Naive B cell (primary cell): ENCODE data around the gene CHMP2A. TPM values are rescaled to one million over a fixed set of nuclear protein-coding genes. Genes with fewer than 3 reads are reported as not detected.
"Not testable (repeated sequence)": the region's sequence is repeated elsewhere in the genome, so short reads cannot be mapped to it uniquely, and the experiment has no call there.

ENCODE experiments used
- ATAC-seq, 2 donors: fragments of 150-1000 bp; cut with Tn5 transposase; 2 replicates each; pipeline ENCODE4 v1.10.0; 2021; ENCODE audit warnings: low read depth in 2 of 2, mild to moderate bottlenecking in 2 of 2, moderate library complexity in 2 of 2
- DNase-seq: peaks from one replicate; pipeline ENCODE4 v3.0.0; 2022
- H3K27ac Mint-ChIP-seq, 6 donors: one replicate each; pipeline ENCODE4 v1.8.0; 2020 to 2022; ENCODE audit warnings: mild to moderate bottlenecking in 6 of 6, mixed read lengths in 6 of 6, moderate library complexity in 5 of 6, inconsistent platforms in 2 of 6
- H3K27me3 Mint-ChIP-seq, 3 donors: one replicate each; pipeline ENCODE4 v1.8.0; 2021 to 2022; ENCODE audit warnings: mixed read lengths in 3 of 3, mild to moderate bottlenecking in 1 of 3
- H3K36me3 Mint-ChIP-seq, 2 donors: one replicate each; pipeline ENCODE4 v1.8.0; 2020 to 2022; ENCODE audit warnings: mixed read lengths in 2 of 2, inconsistent platforms in 1 of 2, mild to moderate bottlenecking in 1 of 2
- H3K4me1 Mint-ChIP-seq, 3 donors: one replicate each; pipeline ENCODE4 v1.8.0; 2020 to 2022; ENCODE audit warnings: mixed read lengths in 3 of 3, inconsistent platforms in 1 of 3, mild to moderate bottlenecking in 1 of 3, moderate library complexity in 1 of 3
- H3K4me3 Mint-ChIP-seq, 8 donors: one replicate each; pipeline ENCODE4 v1.8.0; 2020 to 2022; ENCODE audit warnings: mild to moderate bottlenecking in 8 of 8, mixed read lengths in 8 of 8, moderate library complexity in 8 of 8, inconsistent platforms in 2 of 8
- H3K9me3 Mint-ChIP-seq, 7 donors: one replicate each; pipeline ENCODE4 v1.8.0; 2020 to 2022; ENCODE audit warnings: mixed read lengths in 7 of 7, mild to moderate bottlenecking in 5 of 7, inconsistent platforms in 2 of 7, moderate library complexity in 1 of 7
- polyA plus RNA-seq, 6 donors: library from polyadenylated mRNA; unstranded; fragments of 300-500 nt; fragmentation: Illumina TruSeq; gene quantifications; one replicate each; pipeline ENCODE4 v1.2.3, GENCODE V29; 2021; ENCODE audit warnings: low read depth in 6 of 6

Gene CHMP2A
- polyA plus RNA-seq, 6 donors from 2014 or later = 109 to 169 (median 122) TPM

DNA sequence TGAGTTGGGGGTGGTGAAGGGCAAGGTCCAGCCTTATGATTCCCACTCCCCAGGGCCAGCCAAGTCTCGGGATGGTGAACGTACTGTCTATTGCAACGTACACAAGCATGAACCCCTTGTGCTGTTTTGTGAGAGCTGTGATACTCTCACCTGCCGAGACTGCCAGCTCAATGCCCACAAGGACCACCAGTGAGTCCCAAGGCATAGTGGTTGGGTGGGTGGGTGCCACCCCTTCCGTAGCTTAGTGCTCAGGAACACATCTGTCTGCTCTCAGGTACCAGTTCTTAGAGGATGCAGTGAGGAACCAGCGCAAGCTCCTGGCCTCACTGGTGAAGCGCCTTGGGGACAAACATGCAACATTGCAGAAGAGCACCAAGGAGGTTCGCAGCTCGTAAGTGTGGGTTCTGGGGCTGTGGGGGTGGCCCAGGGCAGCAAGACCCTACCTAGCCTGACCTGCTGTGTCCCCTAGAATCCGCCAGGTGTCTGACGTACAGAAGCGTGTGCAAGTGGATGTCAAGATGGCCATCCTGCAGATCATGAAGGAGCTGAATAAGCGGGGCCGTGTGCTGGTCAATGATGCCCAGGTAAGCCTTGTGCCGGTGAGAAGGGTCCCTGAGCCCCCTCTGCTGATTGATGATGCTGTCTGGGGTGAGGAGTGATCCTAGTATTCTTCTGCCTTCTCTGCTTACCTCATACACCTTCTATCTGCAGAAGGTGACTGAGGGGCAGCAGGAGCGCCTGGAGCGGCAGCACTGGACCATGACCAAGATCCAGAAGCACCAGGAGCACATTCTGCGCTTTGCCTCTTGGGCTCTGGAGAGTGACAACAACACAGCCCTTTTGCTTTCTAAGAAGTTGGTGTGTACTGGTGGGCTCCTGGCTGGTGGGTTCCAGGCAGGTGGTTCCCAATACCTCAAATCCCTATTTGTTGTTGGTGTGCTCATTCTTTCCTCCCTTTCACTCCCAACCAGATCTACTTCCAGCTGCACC is 7.3 kb downstream of the CHMP2A start:
- peaks cover 0 to 24% of the 10 kb centered on the region in 2 donors for H3K36me3 Mint-ChIP-seq
- H3K27ac Mint-ChIP-seq = peak overlapping the region in 3 of 6 donors; percentile 53 to 86 (median 76)
- peaks cover 35 to 49% (median 41%) of the 10 kb centered on the region in 3 donors for H3K4me1 Mint-ChIP-seq
- peak overlapping the region in 5 of 8 donors; percentile 28 to 94 (median 69) for H3K4me3 Mint-ChIP-seq
- H3K27me3 Mint-ChIP-seq = peaks cover 4 to 5% (median 4%) of the 10 kb centered on the region in 3 donors
- peaks cover 0 to 4% (median 0%) of the 10 kb centered on the region in 7 donors for H3K9me3 Mint-ChIP-seq
- ATAC-seq (no peak), DNase-seq (no peak)

DNA sequence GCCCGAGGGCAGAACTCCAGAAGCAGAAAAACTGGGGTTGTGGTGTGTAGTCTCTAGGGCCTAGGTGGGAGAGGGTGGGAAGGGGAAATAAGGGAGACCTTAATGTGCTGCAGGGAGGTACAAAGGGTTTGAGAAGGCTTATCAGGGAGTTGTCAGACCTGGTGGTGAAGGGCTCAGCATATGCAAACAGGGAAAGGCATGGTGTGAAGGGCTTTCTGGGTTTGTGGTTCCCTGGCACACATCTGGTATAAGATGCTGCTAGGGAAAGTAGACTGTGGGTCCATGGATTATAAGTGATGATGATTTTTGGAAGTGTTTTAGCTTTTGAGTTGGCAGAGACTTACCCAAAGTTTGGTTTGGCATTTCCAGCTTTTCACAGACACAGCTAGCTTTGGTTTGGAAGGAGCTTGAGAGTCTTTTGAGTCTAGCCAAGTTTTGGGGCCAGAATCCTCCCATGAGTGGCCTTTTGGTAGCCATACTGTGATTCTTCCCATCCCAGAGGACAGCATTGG is 8.8 kb downstream of the CHMP2A start:
- ATAC-seq = no peak
- H3K27me3 Mint-ChIP-seq = peaks cover 5 to 8% (median 7%) of the 10 kb centered on the region in 3 donors
- peak overlapping the region; percentile 86 to 96 (median 92) for H3K4me3 Mint-ChIP-seq
- no peak for DNase-seq
- peak overlapping the region; percentile 51 to 93 (median 74) for H3K27ac Mint-ChIP-seq
- H3K9me3 Mint-ChIP-seq = peaks cover 0 to 4% (median 0%) of the 10 kb centered on the region in 7 donors
- peaks cover 34 to 43% (median 34%) of the 10 kb centered on the region in 3 donors for H3K4me1 Mint-ChIP-seq
- H3K36me3 Mint-ChIP-seq = peaks cover 0 to 13% of the 10 kb centered on the region in 2 donors

DNA sequence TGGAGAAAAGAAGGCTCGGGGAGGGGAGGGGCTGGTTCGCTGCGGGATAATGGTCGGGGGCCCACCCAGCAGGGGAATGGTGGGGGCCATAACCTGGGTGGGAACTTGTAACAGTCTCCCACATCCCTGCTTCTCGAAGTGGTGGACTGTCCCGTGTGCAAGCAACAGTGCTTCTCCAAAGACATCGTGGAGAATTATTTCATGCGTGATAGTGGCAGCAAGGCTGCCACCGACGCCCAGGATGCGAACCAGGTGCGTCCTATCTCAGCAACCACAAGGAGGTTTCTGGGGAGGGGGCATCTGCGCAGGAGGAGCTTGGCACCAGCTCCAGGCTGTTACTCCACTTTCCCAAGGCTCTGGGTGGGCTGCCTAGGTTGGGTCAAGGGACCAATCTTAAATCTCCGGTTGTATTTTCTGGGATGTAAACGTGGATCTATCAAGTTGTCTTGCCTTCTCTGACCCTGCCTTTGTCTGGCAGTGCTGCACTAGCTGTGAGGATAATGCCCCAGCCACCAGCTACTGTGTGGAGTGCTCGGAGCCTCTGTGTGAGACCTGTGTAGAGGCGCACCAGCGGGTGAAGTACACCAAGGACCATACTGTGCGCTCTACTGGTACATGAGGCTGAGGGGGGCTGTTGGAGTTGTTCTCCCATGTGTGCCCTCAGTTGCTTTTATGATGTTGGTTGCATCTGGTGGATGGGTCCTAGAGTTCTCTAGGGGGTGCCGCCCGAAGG is 9.5 kb downstream of the CHMP2A start:
- Mint-ChIP-seq H3K4me1 (peaks cover 34 to 41% (median 34%) of the 10 kb centered on the region in 3 donors), H3K4me3 (peak overlapping the region; percentile 86 to 96 (median 92)), H3K9me3 (peaks cover 0 to 4% (median 0%) of the 10 kb centered on the region in 7 donors), H3K36me3 (peaks cover 0 to 13% of the 10 kb centered on the region in 2 donors), H3K27ac (peak overlapping the region; percentile 80 to 93 (median 88)), H3K27me3 (peaks cover 5 to 8% (median 7%) of the 10 kb centered on the region in 3 donors)
- ATAC-seq (no peak), DNase-seq (no peak)

DNA sequence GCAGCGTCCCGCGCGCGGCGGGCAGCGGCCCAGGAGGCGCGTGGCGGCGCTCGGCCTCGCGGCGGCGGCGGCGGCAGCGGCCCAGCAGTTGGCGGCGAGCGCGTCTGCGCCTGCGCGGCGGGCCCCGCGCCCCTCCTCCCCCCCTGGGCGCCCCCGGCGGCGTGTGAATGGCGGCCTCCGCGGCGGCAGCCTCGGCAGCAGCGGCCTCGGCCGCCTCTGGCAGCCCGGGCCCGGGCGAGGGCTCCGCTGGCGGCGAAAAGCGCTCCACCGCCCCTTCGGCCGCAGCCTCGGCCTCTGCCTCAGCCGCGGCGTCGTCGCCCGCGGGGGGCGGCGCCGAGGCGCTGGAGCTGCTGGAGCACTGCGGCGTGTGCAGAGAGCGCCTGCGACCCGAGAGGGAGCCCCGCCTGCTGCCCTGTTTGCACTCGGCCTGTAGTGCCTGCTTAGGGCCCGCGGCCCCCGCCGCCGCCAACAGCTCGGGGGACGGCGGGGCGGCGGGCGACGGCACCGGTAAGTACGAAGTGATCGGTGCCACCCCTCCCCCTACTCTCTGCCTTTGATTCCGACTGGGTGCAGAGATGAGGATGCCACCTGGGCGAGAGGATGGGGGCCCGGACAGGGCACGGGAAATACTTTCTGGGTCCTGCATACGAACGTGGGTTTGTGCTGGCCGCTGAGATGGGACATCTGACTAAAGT is 10.2 kb downstream of the CHMP2A start:
- peak overlapping the region; percentile 91 to 99 (median 94) for H3K4me3 Mint-ChIP-seq
- DNase-seq (no peak), ATAC-seq (peak; percentile 44)
- H3K27ac Mint-ChIP-seq = peak overlapping the region in 5 of 6 donors; percentile 80 to 99 (median 88)
- peaks cover 0 to 4% (median 0%) of the 10 kb centered on the region in 7 donors for H3K9me3 Mint-ChIP-seq
- peaks cover 0 to 13% of the 10 kb centered on the region in 2 donors for H3K36me3 Mint-ChIP-seq
- peaks cover 5 to 9% (median 8%) of the 10 kb centered on the region in 3 donors for H3K27me3 Mint-ChIP-seq
- H3K4me1 Mint-ChIP-seq = peaks cover 31 to 41% (median 35%) of the 10 kb centered on the region in 3 donors

DNA sequence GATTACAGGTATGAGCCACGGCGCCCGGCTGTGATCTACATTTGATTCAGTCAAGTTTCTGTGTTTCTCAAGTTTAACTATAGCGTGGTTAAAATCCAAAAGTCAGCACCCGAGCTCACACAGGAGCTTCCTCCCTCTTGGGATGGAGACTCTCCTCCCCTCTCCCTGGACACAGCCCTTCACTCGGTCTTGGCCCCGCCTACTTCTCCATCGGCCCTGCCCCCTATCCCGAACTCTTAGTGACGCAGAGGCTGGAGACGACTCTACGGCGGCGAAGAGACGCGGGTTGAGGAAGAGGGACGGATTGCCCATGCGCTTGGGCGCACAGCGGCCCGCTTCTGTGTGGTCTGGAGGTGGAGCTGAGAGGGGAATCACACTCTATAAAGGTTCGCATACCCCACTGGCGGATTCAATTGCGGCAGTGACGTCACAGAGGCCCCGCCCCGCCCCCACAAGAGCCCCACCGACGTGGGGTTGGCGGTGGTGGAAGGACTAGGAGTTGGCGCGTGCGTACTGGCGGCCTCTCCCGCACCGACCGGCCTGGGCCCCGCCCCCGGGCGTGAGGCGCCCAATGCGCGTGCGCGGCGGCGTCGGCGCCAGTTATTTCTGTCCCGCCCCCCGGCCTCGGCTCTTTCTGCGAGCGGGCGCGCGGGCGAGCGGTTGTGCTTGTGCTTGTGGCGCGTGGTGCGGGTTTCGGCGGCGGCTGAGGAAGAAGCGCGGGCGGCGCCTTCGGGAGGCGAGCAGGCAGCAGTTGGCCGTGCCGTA is 10.9 kb downstream of the CHMP2A start, which contains the start of gene TRIM28:
TSS of gene TRIM28 (plus strand) at position 239 of the 765 bp plus-strand sequence. CDS start 694 bp downstream, outside the sequence.
- ATAC-seq = peak; percentile 89 to 91

DNA sequence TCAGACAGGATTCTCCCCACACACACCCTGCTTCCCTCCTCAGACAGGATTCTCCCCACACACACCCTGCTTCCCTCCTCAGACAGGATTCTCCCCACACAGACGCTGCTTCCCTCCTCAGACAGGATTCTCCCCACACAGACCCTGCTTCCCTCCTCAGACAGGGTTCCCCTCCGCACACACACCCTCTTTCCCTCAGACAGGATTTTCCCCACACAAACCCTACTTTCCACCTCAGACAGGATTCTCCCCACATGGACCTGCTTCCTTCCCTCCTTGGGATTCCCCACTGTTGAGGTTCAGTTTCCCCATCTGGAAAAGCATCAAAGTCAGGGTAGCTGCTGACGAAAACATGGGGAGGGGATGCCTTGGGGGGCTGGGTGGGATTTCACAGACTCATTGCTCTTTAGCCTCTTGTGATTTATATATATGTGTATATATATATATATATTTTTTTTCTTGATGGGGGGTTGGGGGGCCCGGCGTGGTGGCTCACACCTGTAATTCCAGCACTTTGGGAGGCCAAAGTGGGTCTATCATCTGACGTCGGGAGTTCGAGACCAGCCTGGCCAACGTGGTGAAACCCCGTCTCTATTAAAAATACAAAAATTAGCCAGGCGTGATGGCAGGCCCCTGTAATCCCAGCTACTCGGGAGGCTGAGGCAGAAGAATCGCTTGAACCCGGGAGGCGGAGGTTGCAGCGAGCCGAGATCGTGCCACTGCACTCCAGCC is 12.1 kb downstream of the CHMP2A start:
- not testable (repeated sequence) for H3K36me3 Mint-ChIP-seq, H3K9me3 Mint-ChIP-seq, DNase-seq, ATAC-seq
- Mint-ChIP-seq H3K4me1 (peaks cover 35 to 52% (median 43%) of the 10 kb centered on the region in 3 donors), H3K27ac (peak overlapping the region in 5 of 6 donors; percentile 16 to 99 (median 44)), H3K27me3 (peaks cover 5 to 22% (median 21%) of the 10 kb centered on the region in 3 donors), H3K4me3 (peak overlapping the region in 4 of 8 donors; percentile 16 to 99 (median 68))

More for the DNA sequence above, 10.9 kb downstream of the CHMP2A start, which contains the start of gene TRIM28:
- peaks cover 5 to 16% (median 15%) of the 10 kb centered on the region in 3 donors for H3K27me3 Mint-ChIP-seq
- peak within 1 kb of the TSS; percentile 99 to 100 (median 100) for H3K27ac Mint-ChIP-seq
- H3K9me3 Mint-ChIP-seq = peaks cover 0 to 4% (median 0%) of the 10 kb centered on the region in 7 donors
- peaks cover 0 to 13% of the 10 kb centered on the region in 2 donors for H3K36me3 Mint-ChIP-seq
- DNase-seq = peak; percentile 100
- H3K4me1 Mint-ChIP-seq = peaks cover 31 to 43% (median 42%) of the 10 kb centered on the region in 3 donors
- peak within 1 kb of the TSS; percentile 93 to 99 (median 96) for H3K4me3 Mint-ChIP-seq

DNA sequence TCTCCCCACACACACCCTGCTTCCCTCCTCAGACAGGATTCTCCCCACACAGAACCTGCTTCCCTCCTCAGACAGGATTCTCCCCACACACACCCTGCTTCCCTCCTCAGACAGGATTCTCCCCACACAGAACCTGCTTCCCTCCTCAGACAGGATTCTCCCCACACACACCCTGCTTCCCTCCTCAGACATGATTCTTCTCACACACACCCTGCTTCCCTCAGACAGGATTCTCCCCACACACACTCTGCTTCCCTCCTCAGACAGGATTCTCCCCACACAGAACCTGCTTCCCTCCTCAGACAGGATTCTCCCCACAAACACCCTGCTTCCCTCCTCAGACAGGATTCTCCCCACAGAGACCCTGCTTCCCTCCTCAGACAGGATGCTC is 15.7 kb downstream of the CHMP2A start:
- H3K4me1 Mint-ChIP-seq = peaks cover 18 to 28% (median 19%) of the 10 kb centered on the region in 3 donors

DNA sequence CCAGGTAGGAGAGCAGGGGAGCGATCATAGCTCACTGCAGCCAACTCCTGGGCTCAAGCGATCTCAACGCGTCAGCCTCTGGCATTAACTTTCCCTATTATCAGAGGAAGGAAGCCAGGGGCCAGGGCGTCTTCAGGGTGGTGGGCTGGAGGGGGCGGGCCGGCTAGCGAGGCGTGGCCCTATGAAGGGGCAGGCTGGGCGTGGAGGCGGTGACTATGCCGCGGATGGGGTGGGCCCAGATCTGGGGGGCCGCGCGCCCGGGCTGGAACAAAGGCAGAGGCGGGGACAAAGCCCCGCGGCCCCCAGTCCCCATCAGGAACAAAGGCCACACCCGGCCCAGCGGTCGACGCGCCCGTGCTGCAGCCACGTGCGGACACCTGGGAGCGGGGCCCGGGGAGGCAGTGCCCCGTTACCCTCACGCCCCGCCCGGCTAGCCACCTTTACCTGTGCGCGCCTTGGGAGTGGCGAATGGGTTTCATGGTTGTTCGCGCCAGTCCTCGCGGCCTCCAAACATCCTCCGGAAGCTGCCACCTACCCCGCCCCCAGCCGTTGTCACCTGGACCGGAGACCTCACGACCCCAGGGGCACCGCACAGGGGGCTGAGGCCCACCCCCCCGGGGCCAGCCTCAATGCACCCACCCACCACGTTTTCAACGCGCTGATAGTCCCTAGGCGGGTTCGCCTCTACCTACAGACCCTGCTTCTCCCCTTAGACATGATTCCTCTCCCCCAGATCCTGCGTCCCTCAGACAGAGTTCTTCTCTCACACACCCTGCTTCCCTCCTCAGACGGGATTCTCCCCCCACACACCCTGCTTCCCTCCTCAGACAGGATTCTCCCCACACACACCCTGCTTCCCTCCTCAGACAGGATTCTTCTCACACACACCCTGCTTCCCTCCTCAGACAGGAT is 16.4 kb downstream of the CHMP2A start:
- H3K27ac Mint-ChIP-seq = peak overlapping the region in 2 of 6 donors; percentile 7
- peaks cover 0 to 30% (median 21%) of the 10 kb centered on the region in 3 donors for H3K27me3 Mint-ChIP-seq
- H3K36me3 Mint-ChIP-seq = no peaks in the 10 kb centered on the region
- no peak for DNase-seq
- peak; percentile 63 to 71 for ATAC-seq
- H3K9me3 Mint-ChIP-seq = peaks cover 0 to 2% (median 0%) of the 10 kb centered on the region in 7 donors
- peaks cover 12 to 22% (median 13%) of the 10 kb centered on the region in 3 donors for H3K4me1 Mint-ChIP-seq
- peak overlapping the region; percentile 63 to 89 (median 74) for H3K4me3 Mint-ChIP-seq

More for the DNA sequence above, 15.7 kb downstream of the CHMP2A start:
- Mint-ChIP-seq H3K27ac (peak overlapping the region in 1 of 6 donors; percentile 24), H3K27me3 (peaks cover 5 to 30% (median 21%) of the 10 kb centered on the region in 3 donors), H3K4me3 (peak overlapping the region in 3 of 8 donors; percentile 63 to 73 (median 63))
- not testable (repeated sequence) for H3K36me3 Mint-ChIP-seq, DNase-seq, H3K9me3 Mint-ChIP-seq, ATAC-seq

DNA sequence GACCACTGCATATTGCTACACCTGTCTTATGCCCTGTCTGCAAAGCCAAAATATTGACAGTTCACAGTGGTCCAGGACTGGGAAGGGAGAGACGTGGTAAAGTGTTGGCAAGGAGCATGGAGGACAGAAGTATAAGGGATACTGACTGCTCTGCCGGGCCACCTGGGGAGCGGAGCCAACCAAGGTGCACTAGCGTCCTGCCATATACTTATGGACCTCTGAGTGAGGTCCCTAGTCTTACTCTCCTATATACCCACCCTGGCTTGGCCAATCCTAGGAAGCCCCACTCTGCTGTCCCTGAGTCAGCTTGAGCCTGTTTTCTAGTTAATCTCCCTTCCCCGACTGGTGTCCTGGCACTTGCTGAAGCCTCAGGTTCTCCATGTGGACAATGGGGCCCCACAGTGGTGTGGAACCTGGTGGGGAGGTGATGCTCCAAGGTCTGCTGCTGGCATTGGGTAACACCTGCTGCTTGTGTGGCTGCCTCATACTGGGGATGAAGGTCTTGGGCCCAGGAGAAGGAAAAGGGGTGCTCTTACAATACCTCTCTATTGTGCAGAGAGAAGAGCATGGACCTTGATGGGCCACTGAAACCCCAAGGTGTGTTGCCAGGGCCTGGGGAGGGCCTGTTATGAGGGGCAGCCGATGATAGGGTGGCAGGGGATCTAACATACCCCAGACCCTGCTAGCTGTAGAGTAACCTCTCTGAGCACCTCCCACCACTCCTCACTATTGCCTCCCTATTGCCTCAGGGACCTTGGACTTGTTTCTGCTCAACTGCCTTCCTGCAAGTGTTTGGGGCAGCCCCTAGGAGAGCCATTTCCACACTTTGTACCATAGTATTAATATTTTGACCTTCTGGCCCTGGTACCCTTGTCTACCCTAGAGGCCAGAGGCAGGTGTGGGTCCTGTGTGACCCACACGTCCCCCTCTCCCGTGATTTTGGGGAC is 17.8 kb downstream of the CHMP2A start:
- peaks cover 0 to 2% (median 0%) of the 10 kb centered on the region in 7 donors for H3K9me3 Mint-ChIP-seq
- H3K27me3 Mint-ChIP-seq = peaks cover 0 to 22% (median 14%) of the 10 kb centered on the region in 3 donors
- no peak for ATAC-seq
- H3K36me3 Mint-ChIP-seq = no peaks in the 10 kb centered on the region
- no peak for DNase-seq
- peak overlapping the region in 1 of 6 donors; percentile 56 for H3K27ac Mint-ChIP-seq
- H3K4me3 Mint-ChIP-seq = peak overlapping the region in 7 of 8 donors; percentile 45 to 89 (median 73)
- H3K4me1 Mint-ChIP-seq = peaks cover 12 to 20% (median 14%) of the 10 kb centered on the region in 3 donors
